HG03521 (cell line): ENCODE measurements around the gene YIPF4.
"Not testable (repeated sequence)": the region's sequence is repeated elsewhere in the genome, so short reads cannot be mapped to it uniquely, and the experiment has no call there.

Source experiments
- ATAC-seq: cut with Tn5 transposase; IDR thresholded peaks from one replicate; pipeline ENCODE4 v1.9.1; 2021; ENCODE audit warnings: mild to moderate bottlenecking, moderate library complexity; ENCODE audit not compliant: unreplicated experiment

The YIPF4 gene

GRCh38 chr2:32364290-32364689, 86.6 kb downstream of the YIPF4 start:
- ATAC-seq: not testable (repeated sequence)

GRCh38 chr2:32365679-32366078, 88.0 kb downstream of the YIPF4 start:
- not testable (repeated sequence) for ATAC-seq
